Measurements from ENCODE around the gene STX2. TPM values are rescaled to one million over a fixed set of nuclear protein-coding genes. Genes with fewer than 3 reads are reported as not detected.

Gene STX2
- total RNA-seq, 4 donors from 2014 or later = 5.3 to 115 (median 9.0) TPM

- TF ChIP-seq, protein P1, sequence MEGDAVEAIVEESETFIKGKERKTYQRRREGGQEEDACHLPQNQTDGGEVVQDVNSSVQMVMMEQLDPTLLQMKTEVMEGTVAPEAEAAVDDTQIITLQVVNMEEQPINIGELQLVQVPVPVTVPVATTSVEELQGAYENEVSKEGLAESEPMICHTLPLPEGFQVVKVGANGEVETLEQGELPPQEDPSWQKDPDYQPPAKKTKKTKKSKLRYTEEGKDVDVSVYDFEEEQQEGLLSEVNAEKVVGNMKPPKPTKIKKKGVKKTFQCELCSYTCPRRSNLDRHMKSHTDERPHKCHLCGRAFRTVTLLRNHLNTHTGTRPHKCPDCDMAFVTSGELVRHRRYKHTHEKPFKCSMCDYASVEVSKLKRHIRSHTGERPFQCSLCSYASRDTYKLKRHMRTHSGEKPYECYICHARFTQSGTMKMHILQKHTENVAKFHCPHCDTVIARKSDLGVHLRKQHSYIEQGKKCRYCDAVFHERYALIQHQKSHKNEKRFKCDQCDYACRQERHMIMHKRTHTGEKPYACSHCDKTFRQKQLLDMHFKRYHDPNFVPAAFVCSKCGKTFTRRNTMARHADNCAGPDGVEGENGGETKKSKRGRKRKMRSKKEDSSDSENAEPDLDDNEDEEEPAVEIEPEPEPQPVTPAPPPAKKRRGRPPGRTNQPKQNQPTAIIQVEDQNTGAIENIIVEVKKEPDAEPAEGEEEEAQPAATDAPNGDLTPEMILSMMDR (IDR thresholded peaks at IDR 0.05) = no peak
- TF ChIP-seq POLR2A (IDR thresholded peaks at IDR 0.05) = no peak
Observed at GRCh38 chr12:130743176-130743575, 95.9 kb downstream of the STX2 start.

GRCh38 chr12:130742716-130743115 lies 96.3 kb downstream of the STX2 start:
- TF ChIP-seq POLR2A (IDR thresholded peaks at IDR 0.05) = no peak
- TF ChIP-seq, protein P1 (IDR thresholded peaks at IDR 0.05) = no peak

More at GRCh38 chr12:130743176-130743575, 95.9 kb downstream of the STX2 start:
- Histone ChIP-seq H3K4me3 (no peak overlapping the region), H3K9me3 (no peaks in the 10 kb centered on the region), H3K36me3 (no peaks in the 10 kb centered on the region), H3K4me1 (no peaks in the 10 kb centered on the region), H3K27ac (no peak overlapping the region), H3K27me3 (no peaks in the 10 kb centered on the region)
- no peak for DNase-seq

GRCh38 chr12:130742112-130742511 lies 96.9 kb downstream of the STX2 start:
- no peak for DNase-seq
- Histone ChIP-seq H3K27me3 (no peaks in the 10 kb centered on the region), H3K4me3 (no peak overlapping the region), H3K36me3 (no peaks in the 10 kb centered on the region), H3K4me1 (no peaks in the 10 kb centered on the region), H3K9me3 (no peaks in the 10 kb centered on the region), H3K27ac (no peak overlapping the region)
- TF ChIP-seq, protein P1 (IDR thresholded peaks at IDR 0.05) = no peak
- no peak for TF ChIP-seq POLR2A (IDR thresholded peaks at IDR 0.05)

More at GRCh38 chr12:130742716-130743115, 96.3 kb downstream of the STX2 start:
- Histone ChIP-seq H3K36me3 (no peaks in the 10 kb centered on the region), H3K4me3 (no peak overlapping the region), H3K4me1 (no peaks in the 10 kb centered on the region), H3K27me3 (no peaks in the 10 kb centered on the region), H3K27ac (no peak overlapping the region), H3K9me3 (no peaks in the 10 kb centered on the region)
- DNase-seq = no peak

Small RNA genes within 50 kb of the gene (small RNA-seq; reads per million reads assigned to genes)
- 0 reads per million in 2 donors for gene RNU6-1077P

Other genes with a start within 250 kb of the STX2 start
- gene RIMBP2, start 123.0 kb downstream of the STX2 start, total RNA-seq = 10 to 100 TPM in 3 of 4 donors, 1 to 10 TPM in 1; 8.8 to 19.8 (median 16.0) TPM
- gene RAN, start 32.8 kb upstream of the STX2 start, total RNA-seq = 100 to 1,000 TPM in 2 of 4 donors, 10 to 100 TPM in 2; 48.4 to 154 (median 114) TPM
- gene ADGRD1, start 114.7 kb upstream of the STX2 start, total RNA-seq = 10 to 100 TPM in 3 of 4 donors, 1 to 10 TPM in 1; 7.0 to 42.9 (median 27.9) TPM